Thoracic aorta (tissue), 2 donors: ENCODE data around the gene FBLN2. TPM values are rescaled to one million over a fixed set of nuclear protein-coding genes. Genes with fewer than 3 reads are reported as not detected.

ENCODE experiments used
- ATAC-seq: fragments of 150-250 bp; one replicate; pipeline ENCODE4 v1.8.0; 2017; ENCODE audit warnings: low read depth; ENCODE audit not compliant: insufficient number of reproducible peaks, low FRiP score
- DNase-seq: peaks from one replicate; pipeline ENCODE4 v3.0.0-alpha.2; 2020; ENCODE audit warnings: low spot score
- H3K27ac ChIP-seq, 2 donors: fragments of 200-600 bp; sonication (generic); 1 replicate in 1 of 2; 2 replicates in 1 of 2; pipeline ENCODE4 v1.5.1; 2016; ENCODE audit warnings: mild to moderate bottlenecking in 2 of 2, moderate library complexity in 2 of 2
- H3K27me3 ChIP-seq: fragments of 200-600 bp; sonication (generic); replicated peaks from 2 replicates; pipeline ENCODE4 v1.6.0; 2016; ENCODE audit warnings: mild to moderate bottlenecking; ENCODE audit not compliant: insufficient read depth
- H3K36me3 ChIP-seq: fragments of 200-600 bp; sonication (generic); one replicate; pipeline ENCODE4 v1.5.1; 2016
- H3K4me1 ChIP-seq, 2 donors: fragments of 200-600 bp; sonication (generic); 1 replicate in 1 of 2; 2 replicates in 1 of 2; pipeline versions ENCODE4 v1.5.1 to v1.6.0; 2016; ENCODE audit warnings: low read depth in 2 of 2, mild to moderate bottlenecking in 1 of 2; ENCODE audit not compliant: control insufficient read depth in 1 of 2
- H3K4me3 ChIP-seq: fragments of 200-600 bp; sonication (generic); 2 replicates; pipeline ENCODE4 v1.5.1; 2016; ENCODE audit warnings: mild to moderate bottlenecking
- H3K9me3 ChIP-seq: fragments of 200-600 bp; sonication (generic); 2 replicates; pipeline ENCODE4 v1.5.1; 2016
- CTCF ChIP-seq: fragments of 200-600 bp; sonication (generic); IDR thresholded peaks from one replicate; pipeline ENCODE4 v1.5.1; 2019; ENCODE audit warnings: antibody characterized with exemption
- total RNA-seq, 2 donors: library from RNA; depleted of rRNA; stranded (reverse); fragments of >200 nt; gene quantifications; one replicate each; pipeline versions ENCODE4 v1.1.0 to v1.2.3, GENCODE V29; 2016

The FBLN2 gene
- total RNA-seq, 2 donors from 2014 or later, result 233 to 328 TPM

GRCh38 chr3:13535526-13535875 is 13.4 kb upstream of the FBLN2 start:
- H3K27me3 ChIP-seq, result no peaks in the 10 kb centered on the region
- no peak overlapping the region for H3K27ac ChIP-seq
- no peak for TF ChIP-seq CTCF
- H3K4me1 ChIP-seq, result no peaks in the 10 kb centered on the region
- H3K4me3 ChIP-seq, result no peak overlapping the region
- H3K36me3 ChIP-seq, result no peaks in the 10 kb centered on the region
- DNase-seq, result no peak
- H3K9me3 ChIP-seq, result no peaks in the 10 kb centered on the region
- ATAC-seq, result no peak

- no peak for ATAC-seq
- no peaks in the 10 kb centered on the region for H3K4me1 ChIP-seq
- H3K9me3 ChIP-seq, result no peaks in the 10 kb centered on the region
- no peak for DNase-seq
- H3K4me3 ChIP-seq, result no peak overlapping the region
- H3K36me3 ChIP-seq, result no peaks in the 10 kb centered on the region
- H3K27me3 ChIP-seq, result no peaks in the 10 kb centered on the region
- H3K27ac ChIP-seq, result no peak overlapping the region
- no peak for TF ChIP-seq CTCF
Observed at GRCh38 chr3:13535905-13536304, 13.0 kb upstream of the FBLN2 start.

DNA sequence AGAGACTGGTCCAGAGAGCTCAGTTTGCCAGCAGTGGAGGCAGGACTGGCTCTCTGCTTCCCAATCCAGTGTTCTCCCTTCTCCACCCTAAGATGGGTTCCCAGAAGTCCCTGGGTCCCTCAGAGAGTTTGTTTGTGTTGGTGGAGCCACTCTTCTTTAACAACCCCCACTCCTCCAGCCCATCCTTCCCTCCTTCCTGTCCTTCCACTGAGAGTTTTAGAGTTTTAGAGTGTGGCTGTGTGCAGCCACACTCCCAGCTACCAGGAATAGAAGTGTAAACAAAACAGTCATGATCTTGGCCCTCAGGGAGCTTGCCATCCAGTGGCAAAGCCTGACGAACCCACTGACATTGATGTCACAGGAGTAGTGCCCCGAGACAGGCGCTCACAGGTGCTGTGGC is 12.5 kb upstream of the FBLN2 start:
- Histone ChIP-seq H3K4me3 (no peak overlapping the region), H3K9me3 (no peaks in the 10 kb centered on the region), H3K36me3 (no peaks in the 10 kb centered on the region), H3K27me3 (no peaks in the 10 kb centered on the region), H3K4me1 (no peaks in the 10 kb centered on the region), H3K27ac (peak overlapping the region in 1 of 2 donors; percentile 12)
- no peak for TF ChIP-seq CTCF
- no peak for ATAC-seq
- no peak for DNase-seq

DNA sequence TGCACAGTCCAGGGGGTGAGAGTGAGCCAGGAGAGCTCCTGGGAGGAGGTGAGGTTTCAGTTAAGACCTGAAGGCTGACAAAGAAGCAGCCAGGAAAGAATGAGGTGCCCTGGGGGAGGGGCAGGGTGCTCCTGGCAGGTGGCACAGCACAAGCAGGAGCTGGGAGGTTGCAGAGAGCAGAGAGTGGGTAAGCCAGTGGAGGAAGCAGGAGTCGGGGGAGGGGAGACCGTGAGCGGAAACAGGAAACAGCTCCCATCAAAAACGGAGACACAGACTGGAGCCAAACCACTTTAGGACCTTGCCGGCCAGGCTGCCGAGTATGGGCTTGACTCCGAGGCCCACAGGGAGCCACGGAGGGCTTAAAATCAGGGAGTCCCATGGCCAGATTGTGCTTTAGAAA is 12.1 kb upstream of the FBLN2 start:
- Histone ChIP-seq H3K27me3 (no peaks in the 10 kb centered on the region), H3K4me3 (no peak overlapping the region), H3K9me3 (no peaks in the 10 kb centered on the region), H3K4me1 (no peaks in the 10 kb centered on the region), H3K27ac (peak overlapping the region in 1 of 2 donors; percentile 12), H3K36me3 (no peaks in the 10 kb centered on the region)
- no peak for TF ChIP-seq CTCF
- ATAC-seq (no peak), DNase-seq (no peak)

DNA sequence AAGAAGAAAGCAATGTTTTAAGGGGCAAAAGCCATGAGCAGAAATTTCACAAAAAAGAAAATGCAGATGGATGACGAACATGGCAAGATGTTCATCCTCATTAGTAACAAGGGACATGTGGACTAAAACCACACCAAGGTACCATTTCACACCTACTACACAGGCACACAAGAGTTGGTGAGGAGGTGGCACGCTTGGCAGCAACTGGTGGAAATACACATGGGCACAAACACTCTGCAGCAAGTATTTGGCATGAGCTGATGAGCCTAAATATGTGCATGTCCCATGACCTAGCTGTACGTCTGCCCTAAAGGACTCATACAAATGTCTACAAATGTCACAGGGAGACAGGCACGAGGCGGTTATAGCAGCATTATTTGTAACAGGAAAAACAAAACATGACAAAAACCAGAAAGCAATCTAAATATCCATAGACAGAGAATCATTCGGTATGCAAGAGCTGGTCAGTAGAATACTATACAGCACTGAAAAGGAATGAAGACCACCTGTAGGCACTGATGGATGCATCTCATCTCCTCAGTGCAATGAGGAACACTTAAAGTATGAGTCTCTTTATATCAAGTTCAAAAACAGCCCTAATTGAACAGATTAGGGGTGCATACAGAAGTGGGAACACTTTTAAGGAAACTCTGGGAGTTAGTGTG is 11.5 kb upstream of the FBLN2 start:
- Histone ChIP-seq H3K27ac (peak overlapping the region in 1 of 2 donors; percentile 18), H3K36me3 (no peaks in the 10 kb centered on the region), H3K27me3 (no peaks in the 10 kb centered on the region), H3K4me3 (no peak overlapping the region), H3K4me1 (no peaks in the 10 kb centered on the region), H3K9me3 (no peaks in the 10 kb centered on the region)
- ATAC-seq, result no peak
- no peak for DNase-seq
- no peak for TF ChIP-seq CTCF
